Ammon's horn (tissue), 1 donor: ENCODE results near the gene TIMMDC1.
A peak's percentile ranks its signal among the peaks of the same experiment; 100 is the strongest.
"Not testable (repeated sequence)": the region's sequence is repeated elsewhere in the genome, so short reads cannot be mapped to it uniquely, and the experiment has no call there.

Experiments used
- DNase-seq: peaks from one replicate; pipeline ENCODE4 v3.0.0-alpha.2; 2016; ENCODE audit warnings: low spot score

Gene TIMMDC1

DNA sequence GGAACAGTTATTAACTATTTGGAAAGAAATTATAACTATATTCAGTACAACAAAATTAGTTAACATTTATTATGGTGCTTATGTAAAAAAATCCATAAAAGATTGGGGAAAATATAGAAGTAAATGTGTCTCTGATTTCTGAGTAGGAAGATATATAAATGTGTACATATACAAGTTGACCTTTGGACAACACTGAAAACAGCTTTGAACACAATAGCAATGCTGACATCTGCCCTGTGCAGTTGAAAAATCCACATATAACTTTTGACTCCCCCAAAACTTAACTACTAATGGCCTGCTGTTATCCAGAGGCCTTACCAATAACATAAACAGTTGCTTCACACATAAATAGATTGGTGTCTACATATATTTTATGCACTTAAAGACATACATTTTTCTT lies 12.3 kb downstream of the TIMMDC1 start:
- no peak for DNase-seq

DNA sequence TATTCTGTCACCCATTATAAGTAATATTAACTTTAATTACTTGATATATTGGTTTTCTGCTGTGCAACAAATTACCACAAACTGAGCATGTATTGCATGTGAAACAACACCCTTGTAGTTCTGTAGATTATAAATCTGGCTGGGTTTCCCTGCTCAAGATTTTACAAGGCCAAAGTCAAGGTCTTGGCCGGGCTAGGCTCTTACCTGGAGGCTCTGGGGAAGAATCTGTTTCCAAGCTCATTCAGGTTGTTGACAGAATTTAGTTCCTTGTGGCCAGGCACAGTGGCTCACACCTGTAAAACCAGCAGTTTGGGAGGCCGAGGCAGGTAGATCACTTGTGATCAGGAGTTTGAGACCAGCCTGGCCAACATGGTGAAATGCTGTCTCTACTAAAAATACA lies 16.3 kb downstream of the TIMMDC1 start:
- DNase-seq = no peak

DNA sequence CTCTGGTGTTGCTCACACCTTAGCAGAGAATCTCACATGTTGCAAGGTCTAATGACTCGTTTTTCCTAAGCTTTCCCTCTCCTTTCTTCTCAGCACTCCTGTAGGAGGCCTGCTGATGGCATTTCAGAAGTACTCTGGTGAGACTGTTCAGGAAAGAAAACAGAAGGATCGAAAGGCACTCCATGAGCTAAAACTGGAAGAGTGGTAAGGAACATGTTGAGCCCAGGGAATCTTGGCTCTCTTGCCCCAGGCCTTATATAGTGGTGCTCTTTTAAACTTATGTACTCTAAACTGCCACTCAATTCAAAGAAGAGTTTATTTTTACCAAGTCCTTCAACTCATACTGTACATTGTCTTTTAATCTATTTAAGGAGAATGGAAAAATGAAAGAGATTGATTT lies 18.8 kb downstream of the TIMMDC1 start:
- DNase-seq = no peak

DNA sequence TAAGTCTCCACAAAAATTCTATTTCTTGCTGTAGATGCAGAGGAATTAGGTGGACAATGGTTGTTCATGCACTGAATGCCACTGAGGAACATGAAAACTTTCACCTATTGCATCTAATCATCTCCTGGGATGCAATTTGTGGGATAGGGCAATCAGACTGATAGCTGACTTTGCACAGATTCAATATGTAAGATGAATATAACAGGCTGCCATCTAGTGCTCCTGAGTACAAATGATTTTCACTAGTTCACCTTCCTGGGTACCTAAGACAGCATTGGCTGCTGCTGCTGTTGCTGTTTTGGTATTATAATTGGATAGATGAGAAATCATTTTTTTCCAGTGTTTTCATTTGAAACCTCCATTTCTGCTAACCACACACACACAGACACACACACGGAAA lies 19.7 kb downstream of the TIMMDC1 start:
- DNase-seq = no peak

DNA sequence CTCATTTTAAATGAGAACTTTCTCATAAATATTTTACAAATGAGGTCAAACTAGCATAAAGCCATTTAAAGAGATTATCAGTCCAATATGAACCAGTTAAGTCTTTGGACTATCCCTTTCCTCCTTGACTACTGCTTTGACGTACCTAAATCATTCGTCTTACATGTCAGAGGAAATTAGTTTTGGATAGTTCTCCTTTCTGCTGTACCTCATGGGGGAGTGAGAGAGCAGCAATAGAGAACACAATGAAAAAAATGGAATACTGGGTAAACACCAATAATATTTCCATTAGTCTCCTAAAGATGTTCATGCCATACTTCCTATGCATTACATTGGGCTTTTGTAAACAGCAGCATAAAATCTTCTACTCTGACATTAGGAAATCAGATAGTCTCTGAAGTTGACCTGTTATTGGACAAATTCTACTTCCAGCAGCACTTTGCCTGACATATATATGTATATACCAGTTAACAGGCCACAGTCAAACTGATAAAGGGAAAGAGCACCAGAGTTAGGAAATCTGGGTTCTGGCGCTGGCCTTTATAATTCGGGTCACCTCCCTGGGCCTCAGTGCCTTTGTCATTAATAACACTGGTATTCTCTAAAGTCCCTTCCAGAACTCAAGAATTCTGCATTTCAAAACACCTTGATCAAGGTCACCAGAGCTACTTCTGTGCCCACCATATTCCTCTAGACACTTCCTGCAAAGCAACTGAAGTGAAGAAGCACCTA lies 26.8 kb downstream of the TIMMDC1 start:
- peak; percentile 26 for DNase-seq

DNA sequence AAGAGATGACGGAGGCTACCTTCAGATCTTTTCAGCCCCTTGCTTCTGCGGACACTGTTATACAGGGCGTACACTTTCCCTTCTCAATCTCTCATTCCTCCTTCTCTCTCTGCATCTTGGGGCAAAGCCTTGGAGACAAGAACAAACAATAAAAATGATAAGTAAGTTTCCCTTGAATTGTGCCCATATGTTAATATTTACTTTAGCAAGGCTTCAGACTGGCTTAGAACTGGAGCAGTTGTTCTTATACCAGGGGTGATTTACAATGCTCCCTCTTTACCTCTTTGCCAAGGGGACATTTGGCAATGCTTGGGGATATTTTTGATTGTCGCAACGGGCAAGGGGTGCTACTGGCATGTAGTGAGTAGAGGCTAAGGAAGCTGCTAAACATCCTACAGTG lies 29.4 kb downstream of the TIMMDC1 start:
- no peak for DNase-seq

DNA sequence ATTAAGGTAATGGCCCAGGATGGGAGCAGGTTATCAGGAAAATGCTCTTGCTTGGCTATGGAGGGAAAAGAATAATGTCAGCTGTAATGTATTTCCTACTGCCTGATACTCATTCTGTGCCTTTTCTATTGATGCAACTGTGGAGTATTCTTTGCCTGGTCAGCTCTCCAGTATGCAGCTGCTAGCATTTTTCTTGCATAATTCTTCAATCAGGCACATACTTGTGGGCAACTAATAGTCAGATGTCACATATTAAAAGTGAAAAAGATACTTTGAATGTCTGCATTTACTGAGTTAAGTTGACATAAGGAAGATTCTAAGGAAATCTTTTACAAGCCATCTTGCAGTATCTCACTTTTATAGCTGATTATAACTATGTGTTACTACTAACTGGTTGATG lies 31.5 kb downstream of the TIMMDC1 start:
- DNase-seq = no peak

DNA sequence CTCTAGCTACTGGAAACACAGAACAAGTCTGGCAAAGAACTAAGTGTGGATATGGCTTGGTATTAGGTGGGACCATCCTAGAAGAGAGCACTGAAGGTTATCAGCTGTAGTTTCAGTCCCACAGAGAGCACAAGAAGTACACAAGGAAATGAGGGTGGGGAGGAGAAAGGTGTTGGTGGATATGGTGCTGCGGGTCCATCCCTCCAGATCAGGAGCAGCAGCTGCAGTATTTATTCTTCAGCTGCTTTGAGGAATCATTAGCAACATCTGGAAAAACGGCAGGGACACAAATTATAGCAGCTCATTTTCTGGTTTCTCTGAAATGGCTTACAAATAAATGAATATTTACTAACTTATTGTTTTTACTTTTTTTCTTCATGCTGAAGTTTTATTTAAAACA lies 32.1 kb downstream of the TIMMDC1 start:
- no peak for DNase-seq

DNA sequence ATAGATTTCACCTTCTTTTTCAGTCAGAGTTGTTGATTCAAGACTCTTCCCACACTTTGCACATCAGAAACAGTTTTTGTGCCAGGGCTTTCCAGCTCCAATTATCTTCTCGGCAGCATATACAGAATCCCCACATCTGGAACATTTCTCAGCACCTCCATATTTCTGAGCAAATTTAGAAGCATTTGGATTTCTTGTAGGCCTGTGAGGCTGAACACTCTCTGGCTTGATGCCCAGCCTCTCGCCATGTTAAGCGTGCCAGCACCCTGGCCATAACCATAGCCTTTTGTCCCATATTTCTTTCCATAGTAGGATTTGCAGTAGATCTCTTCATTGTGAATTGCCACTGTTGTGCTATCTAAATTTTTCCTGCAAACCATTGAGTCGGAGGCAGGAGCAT lies 32.8 kb downstream of the TIMMDC1 start:
- no peak for DNase-seq

DNA sequence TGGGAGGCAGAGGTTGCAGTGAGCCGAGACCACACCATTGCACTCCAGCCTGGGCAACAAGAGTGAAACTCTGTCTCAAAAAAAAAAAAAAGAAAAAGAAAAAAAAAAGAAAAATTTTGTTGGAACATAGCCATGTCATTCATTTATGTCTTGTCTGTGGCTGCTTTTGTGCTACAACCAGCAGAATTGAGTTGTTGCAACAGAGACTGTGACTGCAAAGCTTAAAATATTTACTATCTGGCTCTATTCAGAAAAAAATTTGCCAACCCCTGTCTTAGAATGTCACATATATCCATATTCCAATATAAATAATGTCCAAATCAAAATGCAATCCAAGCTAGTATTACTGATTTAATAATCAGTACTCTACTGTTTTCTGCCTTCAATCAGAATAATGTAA lies 35.9 kb downstream of the TIMMDC1 start:
- no peak for DNase-seq

DNA sequence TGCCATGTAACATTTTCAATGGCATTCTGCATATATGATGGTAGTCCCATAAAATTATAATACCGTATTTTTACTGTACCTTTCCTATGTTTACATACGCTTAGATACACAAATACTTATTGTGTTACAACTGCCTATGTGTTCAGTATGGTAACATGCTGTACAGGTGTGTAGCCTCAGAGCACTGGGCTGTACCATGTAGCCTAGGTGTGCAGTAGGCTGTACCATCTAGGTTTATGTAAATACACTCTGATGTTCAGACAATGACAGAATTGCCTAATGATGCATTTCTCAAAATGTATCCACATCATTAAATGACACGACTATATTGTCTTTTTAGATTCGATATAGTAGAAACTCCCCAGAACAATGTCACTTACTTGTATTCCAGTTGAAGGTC lies 38.4 kb downstream of the TIMMDC1 start:
- no peak for DNase-seq

DNA sequence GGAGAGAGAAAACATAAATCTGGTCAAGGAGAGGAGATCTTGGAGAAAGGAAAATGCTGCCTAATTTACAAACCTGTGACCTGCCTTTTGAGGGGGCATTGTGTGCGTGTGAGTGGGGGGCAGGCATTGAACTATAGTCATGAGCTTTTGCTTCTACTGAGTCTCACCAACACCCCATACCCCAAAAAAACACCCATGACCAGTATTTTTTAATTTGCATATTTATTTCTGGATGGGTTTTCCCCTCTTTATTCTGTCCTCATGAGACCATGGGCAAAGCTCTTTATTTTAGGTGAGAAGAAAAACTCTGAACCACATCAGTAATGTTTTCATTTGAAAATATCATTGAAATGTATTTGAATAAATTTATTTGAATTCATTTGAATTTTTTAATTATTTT lies 40.4 kb downstream of the TIMMDC1 start:
- no peak for DNase-seq

DNA sequence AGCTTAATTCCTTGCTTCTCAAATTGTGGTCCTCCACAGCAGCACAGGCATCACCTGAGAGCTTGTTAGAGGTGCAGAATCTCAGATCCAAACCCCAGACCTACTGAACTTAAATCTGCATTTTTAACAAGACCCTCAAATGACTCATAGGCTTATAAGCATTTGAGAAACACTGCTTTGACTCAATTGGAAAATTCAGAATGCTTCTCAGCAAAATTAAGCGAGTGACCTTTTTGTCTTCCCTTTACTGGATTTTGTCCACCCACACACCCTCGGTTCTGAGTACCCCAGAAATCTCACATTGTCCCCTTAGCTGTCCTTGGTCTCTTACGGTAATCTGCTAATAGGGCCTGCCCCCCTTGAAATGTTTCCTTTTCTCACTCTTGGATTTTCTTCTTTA lies 43.2 kb downstream of the TIMMDC1 start:
- no peak for DNase-seq

DNA sequence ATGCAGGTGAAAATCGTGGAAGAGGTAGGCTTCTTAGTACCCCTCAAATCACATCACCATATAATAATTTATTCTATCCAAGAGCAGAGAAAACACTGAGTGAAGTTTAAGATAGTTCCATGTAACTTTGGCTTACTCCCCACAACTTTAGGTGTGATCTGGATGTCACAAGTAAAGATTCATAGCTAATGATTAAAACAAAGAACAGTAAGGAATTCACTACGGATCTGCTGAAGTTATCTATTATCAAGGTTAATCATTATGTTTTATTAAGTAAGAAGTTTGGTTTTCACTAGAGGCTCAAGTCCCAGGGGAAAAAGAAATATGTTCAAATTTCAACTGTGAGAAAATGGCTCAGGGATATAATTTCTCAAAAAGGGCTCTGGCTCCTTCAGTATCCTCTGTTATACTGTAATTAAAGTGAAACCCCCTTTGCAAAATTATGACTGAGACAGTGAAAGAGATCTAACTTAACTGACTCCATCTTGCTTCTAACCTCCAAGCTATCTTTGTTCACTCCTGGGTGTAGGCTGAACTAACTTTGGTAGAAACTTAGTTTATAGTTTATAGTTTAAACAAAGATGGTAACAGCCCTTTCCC lies 43.9 kb downstream of the TIMMDC1 start:
- DNase-seq = no peak

DNA sequence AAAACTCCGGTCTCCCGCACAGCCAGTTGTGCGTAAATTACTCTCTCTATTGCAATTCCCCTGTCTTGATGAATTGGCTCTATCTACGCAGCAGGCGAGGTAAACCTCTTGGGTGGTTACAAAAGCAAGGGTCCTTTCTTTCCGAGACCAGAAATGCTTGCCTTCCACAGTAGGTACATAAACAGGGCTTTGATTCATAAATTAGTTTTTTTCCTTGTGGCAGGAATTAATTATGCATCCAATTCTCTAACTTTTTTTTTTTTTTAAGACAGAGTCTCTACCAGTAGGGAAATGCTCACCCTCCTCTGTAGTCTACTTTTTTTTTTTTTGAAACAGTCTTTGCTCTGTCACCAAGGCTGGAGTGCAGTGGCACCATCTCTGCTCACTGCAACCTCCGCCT lies 44.8 kb downstream of the TIMMDC1 start:
- DNase-seq = no peak

DNA sequence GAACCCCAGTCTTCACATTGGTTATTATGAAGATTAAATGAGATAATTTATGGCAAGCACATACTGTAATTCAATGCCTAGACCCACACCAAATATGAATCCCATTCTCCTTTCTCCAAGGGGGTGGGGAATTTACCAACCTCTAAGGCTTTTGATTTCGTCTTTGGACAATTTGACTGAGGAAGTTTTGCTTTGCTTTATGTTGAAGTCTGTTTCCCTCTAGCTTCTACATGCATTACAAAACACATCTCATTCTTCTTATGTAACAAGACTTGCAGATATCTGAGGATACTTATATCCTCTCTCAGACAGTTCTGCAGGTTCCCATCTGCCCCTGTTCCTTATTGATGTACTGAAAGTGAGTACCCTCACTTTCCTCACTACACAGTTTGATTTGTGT lies 48.9 kb downstream of the TIMMDC1 start:
- no peak for DNase-seq

DNA sequence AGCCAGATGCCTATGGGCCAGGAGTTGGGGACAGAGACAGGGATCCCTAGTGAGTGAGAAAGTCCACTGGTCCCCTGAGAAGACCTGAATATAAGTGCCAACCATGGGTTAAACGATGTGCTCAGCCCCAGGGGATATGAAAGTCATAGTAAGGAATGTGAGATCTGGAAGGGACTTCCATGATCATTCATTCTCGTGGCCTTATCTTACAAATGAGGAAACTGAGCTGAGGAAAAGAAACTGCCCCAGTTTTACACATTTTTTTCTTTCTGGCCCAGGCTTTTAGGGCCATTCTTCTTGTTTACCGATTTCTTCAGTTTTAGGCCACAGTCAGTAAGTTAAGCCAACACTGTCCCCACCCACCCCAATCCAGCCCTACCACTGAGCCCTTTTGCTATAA lies 50.0 kb downstream of the TIMMDC1 start:
- DNase-seq = no peak

DNA sequence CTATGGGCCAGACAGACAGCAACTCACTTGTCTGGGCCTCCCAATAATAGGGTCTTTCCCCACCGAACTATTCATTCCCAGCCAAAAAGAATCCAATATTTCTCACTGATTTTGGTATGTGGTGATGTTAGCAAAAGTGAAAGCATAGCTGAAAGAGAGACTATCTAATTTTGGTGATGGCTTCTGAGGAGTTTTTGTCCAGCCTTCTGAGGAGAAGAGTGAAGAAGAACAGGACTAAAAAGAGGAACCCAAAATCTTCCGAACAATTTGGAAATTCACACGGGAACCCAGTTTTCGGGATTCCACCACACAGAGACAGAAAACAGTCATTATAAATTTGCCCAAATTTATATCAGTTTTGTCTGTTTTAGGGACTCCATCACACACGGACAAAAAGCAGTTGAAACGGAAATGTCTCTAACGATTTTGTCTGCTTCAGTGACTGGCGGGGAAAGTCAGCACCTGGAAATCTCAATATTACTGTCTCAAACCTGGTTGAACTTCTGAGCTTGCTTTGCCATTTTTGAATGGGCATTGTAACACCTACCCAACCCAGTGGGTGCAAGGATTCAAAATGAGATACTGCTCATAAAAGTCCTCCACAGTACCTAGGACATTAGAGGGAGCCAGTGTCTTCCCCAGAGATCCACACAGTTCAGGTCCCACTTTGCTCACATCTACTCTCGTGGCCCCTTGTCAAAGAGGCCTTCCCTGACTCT lies 52.0 kb downstream of the TIMMDC1 start:
- DNase-seq = no peak

DNA sequence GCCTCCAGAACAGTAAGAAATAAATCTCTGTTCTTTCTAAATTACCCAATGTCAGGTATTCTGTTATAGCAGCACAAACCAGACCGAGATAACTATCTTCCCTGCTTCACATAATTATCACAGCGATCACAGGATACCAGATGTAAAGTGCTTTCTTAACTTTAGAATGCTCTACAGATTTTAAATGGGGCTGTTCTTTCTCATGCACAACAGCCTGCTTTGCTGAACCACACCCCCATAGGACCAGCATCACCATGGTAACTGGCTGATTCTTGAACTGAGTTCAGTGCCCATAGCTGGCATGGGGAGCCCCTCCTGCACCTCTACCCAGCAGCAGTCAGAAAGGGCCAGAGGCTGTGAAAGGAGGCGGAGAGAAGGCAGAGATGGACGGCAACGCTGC lies 53.3 kb downstream of the TIMMDC1 start:
- DNase-seq = no peak

DNA sequence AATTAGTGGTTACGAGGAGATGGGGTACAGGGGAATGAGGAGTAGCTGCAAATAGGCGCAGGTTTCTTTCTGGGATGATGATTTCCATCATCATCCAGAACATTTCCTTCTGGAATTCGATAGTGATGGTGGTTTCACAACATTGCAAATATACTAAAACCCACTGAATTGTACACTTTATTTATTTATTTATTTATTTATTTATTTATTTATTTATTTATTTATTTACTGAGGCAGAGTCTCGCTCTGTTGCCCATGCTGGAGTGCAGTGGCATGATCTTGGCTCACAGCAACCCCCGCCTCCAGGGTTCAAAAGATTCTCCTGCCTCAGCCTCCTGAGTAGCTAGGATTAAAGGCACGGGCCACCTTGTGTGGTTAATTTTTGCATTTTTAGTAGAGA lies 54.6 kb downstream of the TIMMDC1 start:
- DNase-seq = not testable (repeated sequence)

DNA sequence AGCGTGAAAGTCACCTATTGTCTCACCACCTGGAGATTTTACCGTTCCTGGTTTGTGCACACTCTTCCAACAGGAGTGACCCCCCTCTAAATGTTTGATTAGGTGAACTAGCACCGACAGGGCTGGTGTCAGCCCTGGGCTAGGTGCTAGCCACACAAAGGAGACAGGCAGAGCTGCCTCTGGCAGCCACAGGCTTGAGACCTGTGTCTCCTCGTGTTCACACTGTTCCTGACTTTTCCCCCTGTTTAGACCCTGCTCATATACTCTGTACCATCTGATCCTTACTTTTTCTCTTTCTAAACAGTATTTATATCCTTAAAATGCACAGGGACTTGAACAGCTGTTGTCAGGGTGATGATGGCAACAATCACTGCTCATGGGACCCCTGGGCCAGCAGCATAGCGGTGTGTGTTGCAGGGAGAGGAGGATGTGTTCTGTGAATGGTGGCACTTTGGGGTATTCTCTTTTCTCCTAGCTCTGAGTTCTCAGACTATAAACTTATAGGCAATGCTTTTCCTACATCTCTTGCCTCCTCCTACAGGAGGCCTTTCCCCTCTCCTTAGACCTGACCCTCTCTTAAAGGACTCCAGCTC lies 55.6 kb downstream of the TIMMDC1 start:
- no peak for DNase-seq

DNA sequence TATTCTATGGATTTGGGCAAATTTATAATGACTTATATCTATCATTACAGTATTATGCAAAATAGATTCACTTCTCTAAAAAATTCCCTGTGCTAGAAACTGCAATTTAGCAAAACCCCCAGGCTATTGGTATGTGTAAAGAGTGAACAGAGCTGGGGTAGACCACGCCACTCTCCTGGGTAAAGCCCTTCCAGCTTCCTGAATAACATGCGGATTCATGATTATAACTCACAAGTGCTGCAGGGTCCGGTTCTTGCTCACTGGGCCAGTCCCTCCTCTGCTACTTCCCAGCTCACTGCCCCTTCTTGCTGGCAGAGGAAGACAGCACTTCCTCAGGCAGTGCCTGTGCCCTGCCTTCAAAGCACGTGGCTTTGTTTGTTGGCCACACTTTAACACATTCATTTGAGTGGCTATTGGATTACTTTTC lies 57.0 kb downstream of the TIMMDC1 start:
- peak; percentile 45 for DNase-seq

DNA sequence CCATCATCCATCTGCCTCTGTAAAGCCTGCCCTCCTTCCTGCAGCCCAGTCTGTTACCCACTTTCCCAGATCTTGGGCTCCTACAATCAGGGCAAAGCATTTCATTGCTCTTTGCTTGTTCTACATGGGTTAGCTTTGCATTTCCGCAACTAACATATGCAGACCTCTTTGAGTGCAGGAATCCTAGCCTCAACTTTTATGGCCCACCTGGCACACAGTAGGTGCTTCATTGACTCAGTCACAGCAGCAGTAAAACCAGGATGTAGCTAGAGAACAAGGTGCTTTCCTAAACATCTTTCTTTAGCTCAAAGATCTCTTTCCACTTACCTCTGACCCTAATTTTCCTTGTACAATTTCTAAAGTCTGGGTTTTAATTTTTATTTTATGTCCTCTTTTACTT lies 57.6 kb downstream of the TIMMDC1 start:
- DNase-seq = no peak
